Parathyroid adenoma (tissue), 2 donors: ENCODE measurements around the gene CYP3A4.
"Not testable (repeated sequence)": the region's sequence is repeated elsewhere in the genome, so short reads cannot be mapped to it uniquely, and the experiment has no call there.

Experiments
- H2AFZ ChIP-seq: fragments of 300-600 bp; sonication (generic); one replicate; pipeline ENCODE4 v1.7.0; 2017; ENCODE audit warnings: antibody characterized with exemption, mild to moderate bottlenecking
- H3K27ac ChIP-seq: fragments of 300-600 bp; sonication (generic); one replicate; pipeline ENCODE4 v1.7.0; 2017
- H3K27me3 ChIP-seq: fragments of 300-600 bp; sonication (generic); one replicate; pipeline ENCODE4 v1.7.0; 2017; ENCODE audit warnings: low read length; ENCODE audit not compliant: control insufficient read depth, insufficient read depth
- H3K36me3 ChIP-seq: fragments of 300-600 bp; sonication (generic); one replicate; pipeline ENCODE4 v1.7.0; 2017; ENCODE audit warnings: low read length; ENCODE audit not compliant: control insufficient read depth, insufficient read depth
- H3K4me1 ChIP-seq: fragments of 300-600 bp; sonication (generic); one replicate; pipeline ENCODE4 v1.7.0; 2017; ENCODE audit warnings: control low read depth
- H3K4me2 ChIP-seq: fragments of 300-600 bp; sonication (generic); one replicate; pipeline ENCODE4 v1.7.0; 2017; ENCODE audit warnings: low read length
- H3K4me3 ChIP-seq: fragments of 300-600 bp; sonication (generic); one replicate; pipeline ENCODE4 v1.7.0; 2017; ENCODE audit warnings: low read depth, low read length
- H3K79me2 ChIP-seq: fragments of 300-600 bp; sonication (generic); one replicate; pipeline ENCODE4 v1.7.0; 2017; ENCODE audit warnings: control low read depth
- H3K9ac ChIP-seq: fragments of 300-600 bp; sonication (generic); one replicate; pipeline ENCODE4 v1.7.0; 2017; ENCODE audit warnings: mild to moderate bottlenecking
- H3K9me3 ChIP-seq: fragments of 300-600 bp; sonication (generic); one replicate; pipeline ENCODE4 v1.7.0; 2017; ENCODE audit warnings: low read length; ENCODE audit not compliant: control insufficient read depth
- TF ChIP-seq, protein P1 (sequence below): fragments of 300-600 bp; sonication (generic); IDR thresholded peaks from one replicate; pipeline ENCODE4 v1.7.0; 2017; ENCODE audit warnings: antibody characterized with exemption, mild to moderate bottlenecking
- donor health status: primary hyperparathyroidism.

The CYP3A4 gene

DNA sequence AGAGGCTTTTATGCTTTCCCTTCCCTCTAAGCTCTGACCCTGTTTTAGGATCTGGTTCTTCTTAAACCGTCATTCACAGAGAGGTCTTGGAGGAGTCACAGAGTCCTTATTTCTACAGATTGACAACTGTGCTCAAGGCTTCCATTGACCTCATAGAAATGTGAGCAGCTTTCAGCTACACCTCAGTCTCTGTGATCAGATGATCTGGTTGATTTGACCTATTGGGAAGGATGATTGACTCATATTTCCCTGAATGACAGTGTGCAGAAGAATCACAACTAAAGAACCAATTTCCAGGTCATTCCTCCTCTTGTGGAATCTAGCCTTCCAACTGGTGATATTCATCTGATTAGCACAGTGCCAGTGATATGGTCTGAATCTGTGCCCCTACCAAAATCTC is 3.4 kb downstream of the CYP3A4 start:
- Histone ChIP-seq H3K36me3 (no peaks in the 10 kb centered on the region), H3K9me3 (no peaks in the 10 kb centered on the region), H2AFZ (no peak overlapping the region), H3K4me3 (no peak overlapping the region), H3K79me2 (no peaks in the 10 kb centered on the region), H3K27me3 (no peaks in the 10 kb centered on the region), H3K4me2 (no peak overlapping the region), H3K27ac (no peak overlapping the region), H3K9ac (no peak overlapping the region), H3K4me1 (no peaks in the 10 kb centered on the region)
- TF ChIP-seq, protein P1, sequence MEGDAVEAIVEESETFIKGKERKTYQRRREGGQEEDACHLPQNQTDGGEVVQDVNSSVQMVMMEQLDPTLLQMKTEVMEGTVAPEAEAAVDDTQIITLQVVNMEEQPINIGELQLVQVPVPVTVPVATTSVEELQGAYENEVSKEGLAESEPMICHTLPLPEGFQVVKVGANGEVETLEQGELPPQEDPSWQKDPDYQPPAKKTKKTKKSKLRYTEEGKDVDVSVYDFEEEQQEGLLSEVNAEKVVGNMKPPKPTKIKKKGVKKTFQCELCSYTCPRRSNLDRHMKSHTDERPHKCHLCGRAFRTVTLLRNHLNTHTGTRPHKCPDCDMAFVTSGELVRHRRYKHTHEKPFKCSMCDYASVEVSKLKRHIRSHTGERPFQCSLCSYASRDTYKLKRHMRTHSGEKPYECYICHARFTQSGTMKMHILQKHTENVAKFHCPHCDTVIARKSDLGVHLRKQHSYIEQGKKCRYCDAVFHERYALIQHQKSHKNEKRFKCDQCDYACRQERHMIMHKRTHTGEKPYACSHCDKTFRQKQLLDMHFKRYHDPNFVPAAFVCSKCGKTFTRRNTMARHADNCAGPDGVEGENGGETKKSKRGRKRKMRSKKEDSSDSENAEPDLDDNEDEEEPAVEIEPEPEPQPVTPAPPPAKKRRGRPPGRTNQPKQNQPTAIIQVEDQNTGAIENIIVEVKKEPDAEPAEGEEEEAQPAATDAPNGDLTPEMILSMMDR: no peak

- Histone ChIP-seq H3K4me1 (no peaks in the 10 kb centered on the region), H3K9me3 (no peaks in the 10 kb centered on the region), H3K27ac (no peak overlapping the region), H3K9ac (no peak overlapping the region), H3K4me3 (no peak overlapping the region), H3K4me2 (no peak overlapping the region), H3K79me2 (no peaks in the 10 kb centered on the region), H2AFZ (no peak overlapping the region), H3K27me3 (no peaks in the 10 kb centered on the region), H3K36me3 (no peaks in the 10 kb centered on the region)
- TF ChIP-seq, protein P1: no peak
Measured at GRCh38 chr7:99779949-99780348, 4.0 kb downstream of the CYP3A4 start.

DNA sequence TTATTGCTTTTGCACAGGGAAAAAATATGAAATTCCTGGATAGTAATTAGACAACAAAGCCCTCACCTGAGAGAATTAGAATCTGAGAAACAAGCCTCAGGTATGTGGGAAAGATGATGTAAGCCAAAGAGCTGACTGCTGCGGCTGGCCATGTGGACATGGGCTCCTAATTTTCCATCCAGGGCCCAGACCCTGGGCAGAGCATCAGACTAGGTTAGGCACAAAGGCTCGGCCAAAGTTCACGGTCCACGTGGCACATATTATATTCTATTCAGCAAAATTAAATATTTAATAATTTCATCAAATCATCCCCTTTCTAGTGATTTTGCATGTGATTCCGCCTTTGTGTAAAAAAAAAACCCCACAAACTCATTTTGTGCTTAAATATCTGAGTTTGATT is 5.1 kb downstream of the CYP3A4 start:
- H3K27me3 ChIP-seq: no peaks in the 10 kb centered on the region
- H3K9ac ChIP-seq: no peak overlapping the region
- no peak overlapping the region for H3K4me2 ChIP-seq
- H3K4me1 ChIP-seq: no peaks in the 10 kb centered on the region
- no peaks in the 10 kb centered on the region for H3K79me2 ChIP-seq
- no peak overlapping the region for H3K27ac ChIP-seq
- H3K36me3 ChIP-seq: no peaks in the 10 kb centered on the region
- no peaks in the 10 kb centered on the region for H3K9me3 ChIP-seq
- TF ChIP-seq, protein P1: no peak
- H3K4me3 ChIP-seq: no peak overlapping the region
- H2AFZ ChIP-seq: no peak overlapping the region

- H3K27ac ChIP-seq, H2AFZ ChIP-seq: not testable (repeated sequence)
Measured at GRCh38 chr7:99773395-99773794, 10.6 kb downstream of the CYP3A4 start.

DNA sequence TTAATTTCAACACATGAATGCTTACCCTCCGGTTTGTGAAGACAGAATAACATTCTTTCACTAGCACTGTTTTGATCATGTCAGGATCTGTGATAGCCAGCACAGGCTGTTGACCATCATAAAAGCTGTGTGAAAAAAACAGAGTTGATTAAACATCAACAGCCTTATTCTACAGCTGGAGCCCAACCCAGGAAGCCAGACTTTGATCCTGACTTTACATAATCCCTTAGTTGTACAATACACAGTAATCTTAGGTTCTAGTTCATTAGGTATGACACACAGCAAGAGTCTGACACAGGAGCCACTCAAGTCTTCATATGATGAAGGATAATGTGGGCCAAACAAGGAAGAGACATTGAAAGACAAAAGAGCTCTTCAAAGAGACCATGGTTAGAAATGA is 11.4 kb downstream of the CYP3A4 start:
- Histone ChIP-seq H3K36me3 (no peaks in the 10 kb centered on the region), H3K4me3 (no peak overlapping the region), H3K27me3 (no peaks in the 10 kb centered on the region), H3K4me1 (no peaks in the 10 kb centered on the region), H3K79me2 (no peaks in the 10 kb centered on the region), H3K9me3 (no peaks in the 10 kb centered on the region), H3K27ac (no peak overlapping the region), H3K4me2 (no peak overlapping the region), H3K9ac (no peak overlapping the region), H2AFZ (no peak overlapping the region)
- TF ChIP-seq, protein P1: no peak

More at GRCh38 chr7:99773395-99773794, 10.6 kb downstream of the CYP3A4 start:
- H3K36me3 ChIP-seq, H3K27me3 ChIP-seq, H3K79me2 ChIP-seq, H3K4me2 ChIP-seq, H3K4me1 ChIP-seq, H3K9me3 ChIP-seq, H3K4me3 ChIP-seq, H3K9ac ChIP-seq: not testable (repeated sequence)

GRCh38 chr7:99769494-99769893 is 14.5 kb downstream of the CYP3A4 start:
- not testable (repeated sequence) for H3K27ac ChIP-seq, H3K4me1 ChIP-seq, H2AFZ ChIP-seq, H3K79me2 ChIP-seq, H3K9ac ChIP-seq, H3K4me2 ChIP-seq, H3K4me3 ChIP-seq, H3K9me3 ChIP-seq, H3K27me3 ChIP-seq, H3K36me3 ChIP-seq
